ENCODE measurements around the gene KCNMB1. TPM values are rescaled to one million over a fixed set of nuclear protein-coding genes. Genes with fewer than 3 reads are reported as not detected.
A peak's percentile ranks its signal among the peaks of the same experiment; 100 is the strongest.

Gene KCNMB1
- total RNA-seq, 1 donor from 2014 or later, result not detected

DNA sequence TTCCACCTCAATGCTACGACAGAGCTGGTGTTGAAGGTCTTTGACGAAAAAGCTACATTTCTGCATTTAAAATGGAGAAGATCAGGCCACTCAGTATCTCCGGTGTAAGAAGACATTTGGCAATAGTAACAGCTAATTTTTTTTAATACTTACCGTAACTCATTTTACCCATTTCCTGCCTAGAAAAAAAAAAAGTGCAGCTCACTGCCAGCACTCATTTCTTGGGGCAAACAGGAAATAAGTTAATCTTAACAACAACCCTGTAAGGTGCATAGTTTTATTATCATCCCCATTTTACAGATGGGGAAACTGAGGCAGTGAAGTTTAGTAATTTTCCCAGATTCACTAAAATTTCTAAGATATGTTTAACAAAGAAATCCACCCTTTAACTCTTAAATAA lies 27.4 kb upstream of the KCNMB1 start:
- no peak overlapping the region for H3K9ac ChIP-seq
- no peak overlapping the region for H3K27ac ChIP-seq
- Mint-ChIP-seq H3K4me1 (peaks cover 14% of the 10 kb centered on the region), H3K4me3 (no peak overlapping the region), H3K27ac (no peak overlapping the region), H3K9me3 (no peaks in the 10 kb centered on the region), H3K27me3 (ENCODE audit: insufficient read depth, low read depth) (peaks cover 9% of the 10 kb centered on the region), H3K36me3 (no peaks in the 10 kb centered on the region)
- H3K4me3 ChIP-seq, result no peak overlapping the region
- TF ChIP-seq EZH2phosphoT487 (IDR thresholded peaks at IDR 0.05), result no peak
- no peak for TF ChIP-seq EZH2 (IDR thresholded peaks at IDR 0.05)
- no peak for TF ChIP-seq CTCF (IDR thresholded peaks at IDR 0.05)
- no peaks in the 10 kb centered on the region for H3F3A ChIP-seq (ENCODE audit: low read depth)
- H4K20me1 ChIP-seq (ENCODE audit: low read depth), result no peaks in the 10 kb centered on the region
- peak overlapping the region; percentile 66 for H2AFZ ChIP-seq (replicated peaks)
- no peak overlapping the region for H3K4me2 ChIP-seq
- peaks cover 10% of the 10 kb centered on the region for H3K4me1 ChIP-seq
- DNase-seq (ENCODE audit: low spot score), result no peak
- H3K9me3 ChIP-seq (ENCODE audit: low read depth), result no peaks in the 10 kb centered on the region
- no peaks in the 10 kb centered on the region for H3K27me3 ChIP-seq
- H3K36me3 ChIP-seq, result no peaks in the 10 kb centered on the region
- no peaks in the 10 kb centered on the region for H3K79me2 ChIP-seq (ENCODE audit: low read depth)

DNA sequence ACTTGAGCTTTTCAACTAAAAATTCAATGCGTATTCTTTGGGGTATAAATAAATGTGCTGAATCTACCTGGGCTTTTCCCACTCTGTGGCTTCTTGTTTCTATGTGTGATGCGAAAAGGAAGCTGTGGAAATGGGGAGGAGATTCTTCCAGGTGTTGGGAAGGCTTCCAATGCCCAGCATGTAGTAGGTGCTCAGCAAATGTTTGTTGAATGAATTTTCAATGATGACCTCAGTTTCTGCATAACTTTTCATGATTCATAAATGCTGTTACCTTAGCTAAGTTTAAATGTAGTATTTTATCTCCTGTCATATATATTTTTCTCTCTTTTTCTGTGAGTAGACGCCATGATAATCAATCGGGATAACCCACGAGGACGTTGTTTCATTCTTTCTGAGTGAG lies 25.6 kb upstream of the KCNMB1 start:
- peaks cover 10% of the 10 kb centered on the region for H3K4me1 ChIP-seq
- H3K9me3 ChIP-seq (ENCODE audit: low read depth), result no peaks in the 10 kb centered on the region
- no peaks in the 10 kb centered on the region for H4K20me1 ChIP-seq (ENCODE audit: low read depth)
- H2AFZ ChIP-seq (replicated peaks), result no peak overlapping the region
- H3K79me2 ChIP-seq (ENCODE audit: low read depth), result no peaks in the 10 kb centered on the region
- H3K4me3 Mint-ChIP-seq, result no peak overlapping the region
- TF ChIP-seq EZH2phosphoT487 (IDR thresholded peaks at IDR 0.05) (no peak), CTCF (IDR thresholded peaks at IDR 0.05) (no peak), EZH2 (IDR thresholded peaks at IDR 0.05) (no peak)
- no peaks in the 10 kb centered on the region for H3K27me3 ChIP-seq
- H3K4me1 Mint-ChIP-seq, result peaks cover 4% of the 10 kb centered on the region
- H3K36me3 Mint-ChIP-seq, result no peaks in the 10 kb centered on the region
- H3F3A ChIP-seq (ENCODE audit: low read depth), result peaks cover under 1% of the 10 kb centered on the region
- no peak overlapping the region for H3K4me3 ChIP-seq
- no peak overlapping the region for H3K9ac ChIP-seq
- no peaks in the 10 kb centered on the region for H3K9me3 Mint-ChIP-seq
- DNase-seq (ENCODE audit: low spot score), result no peak
- no peak overlapping the region for H3K27ac Mint-ChIP-seq
- H3K4me2 ChIP-seq, result no peak overlapping the region
- H3K36me3 ChIP-seq, result no peaks in the 10 kb centered on the region
- peaks cover 9% of the 10 kb centered on the region for H3K27me3 Mint-ChIP-seq (ENCODE audit: insufficient read depth, low read depth)
- no peak overlapping the region for H3K27ac ChIP-seq

GRCh38 chr5:170413897-170414296 lies 24.7 kb upstream of the KCNMB1 start:
- Histone ChIP-seq H3K4me3 (no peak overlapping the region), H3K4me2 (no peak overlapping the region), H3K9ac (no peak overlapping the region), H3K79me2 (ENCODE audit: low read depth) (no peaks in the 10 kb centered on the region), H3K4me1 (peaks cover 16% of the 10 kb centered on the region), H3K36me3 (no peaks in the 10 kb centered on the region), H2AFZ (replicated peaks) (no peak overlapping the region), H3K9me3 (ENCODE audit: low read depth) (no peaks in the 10 kb centered on the region), H4K20me1 (ENCODE audit: low read depth) (no peaks in the 10 kb centered on the region), H3K27me3 (no peaks in the 10 kb centered on the region), H3F3A (ENCODE audit: low read depth) (peaks cover 9% of the 10 kb centered on the region), H3K27ac (no peak overlapping the region)
- Mint-ChIP-seq H3K4me1 (peaks cover 3% of the 10 kb centered on the region), H3K27ac (no peak overlapping the region), H3K27me3 (ENCODE audit: insufficient read depth, low read depth) (peaks cover 9% of the 10 kb centered on the region), H3K9me3 (no peaks in the 10 kb centered on the region), H3K4me3 (no peak overlapping the region), H3K36me3 (no peaks in the 10 kb centered on the region)
- DNase-seq (ENCODE audit: low spot score), result no peak
- TF ChIP-seq EZH2phosphoT487 (IDR thresholded peaks at IDR 0.05) (no peak), CTCF (IDR thresholded peaks at IDR 0.05) (no peak), EZH2 (IDR thresholded peaks at IDR 0.05) (no peak)

Measured in neural progenitor cell (in vitro differentiated cells).